MM.1S (cell line): ENCODE measurements around the gene MARCHF6.

Experiments used
- EZH2 ChIP-seq: fragments of 300-600 bp; sonication (generic); optimal IDR thresholded peaks from 2 replicates; pipeline ENCODE3; 2017; ENCODE audit warnings: low read depth, mild to moderate bottlenecking, antibody characterized with exemption, low read length, mixed read lengths
- EZH2phosphoT487 ChIP-seq: fragments of 300-600 bp; sonication (generic); IDR thresholded peaks from 2 replicates; pipeline ENCODE4 v1.6.1; 2018; ENCODE audit warnings: antibody characterized with exemption, low read length
- TF ChIP-seq, protein P1 (sequence below): fragments of 300-600 bp; sonication (generic); IDR thresholded peaks from 2 replicates; pipeline ENCODE4 v1.5.1; 2016; ENCODE audit warnings: antibody characterized with exemption, low read length, mixed read lengths

DNA sequence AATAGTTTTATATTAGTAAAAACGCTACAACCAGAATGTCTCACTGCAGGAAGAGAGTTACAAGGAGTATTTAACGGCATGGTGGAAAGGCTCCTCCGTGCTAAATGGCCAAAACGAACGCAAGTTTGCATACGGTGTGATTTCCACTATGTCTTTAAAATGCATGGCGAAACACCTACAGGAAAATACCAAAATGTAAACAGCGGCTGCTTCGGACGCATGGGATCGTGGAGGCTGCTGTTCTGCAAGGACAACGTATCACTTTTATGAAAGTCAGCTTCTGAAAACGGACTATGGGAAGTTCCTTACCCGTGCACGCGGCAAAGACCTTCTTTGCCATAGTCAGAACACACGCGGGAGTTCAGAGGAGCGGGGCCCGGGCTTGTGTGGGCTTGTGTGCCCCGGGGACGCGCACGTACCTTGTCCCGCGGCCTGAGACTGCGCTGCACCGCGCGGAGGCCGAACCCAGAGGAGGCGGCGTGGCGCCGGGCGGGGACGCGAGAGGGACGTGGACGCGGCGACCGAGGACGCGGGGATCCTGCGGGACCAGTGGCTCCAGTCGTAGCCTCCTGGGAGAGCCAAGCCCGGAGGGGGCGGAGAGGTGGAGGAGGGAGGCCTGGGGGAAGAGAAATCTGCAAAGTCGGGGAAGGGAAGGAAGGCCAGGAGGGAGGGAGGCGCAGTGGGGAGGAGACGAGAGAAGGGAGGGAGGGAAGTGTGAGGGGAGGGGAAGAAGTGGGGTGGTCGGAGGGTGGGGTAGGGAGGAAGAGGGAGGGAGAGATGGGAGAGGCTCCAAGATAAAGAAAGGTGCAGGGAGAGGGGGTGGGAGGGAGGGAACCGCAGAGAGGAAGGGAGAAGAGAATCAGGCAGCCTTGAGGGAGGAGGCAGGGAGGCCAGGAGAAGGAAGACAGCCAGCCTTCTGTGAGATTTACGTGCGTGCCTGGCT, 46.0 kb upstream of the MARCHF6 start, which contains the start of gene CMBL:
- TF ChIP-seq, protein P1, sequence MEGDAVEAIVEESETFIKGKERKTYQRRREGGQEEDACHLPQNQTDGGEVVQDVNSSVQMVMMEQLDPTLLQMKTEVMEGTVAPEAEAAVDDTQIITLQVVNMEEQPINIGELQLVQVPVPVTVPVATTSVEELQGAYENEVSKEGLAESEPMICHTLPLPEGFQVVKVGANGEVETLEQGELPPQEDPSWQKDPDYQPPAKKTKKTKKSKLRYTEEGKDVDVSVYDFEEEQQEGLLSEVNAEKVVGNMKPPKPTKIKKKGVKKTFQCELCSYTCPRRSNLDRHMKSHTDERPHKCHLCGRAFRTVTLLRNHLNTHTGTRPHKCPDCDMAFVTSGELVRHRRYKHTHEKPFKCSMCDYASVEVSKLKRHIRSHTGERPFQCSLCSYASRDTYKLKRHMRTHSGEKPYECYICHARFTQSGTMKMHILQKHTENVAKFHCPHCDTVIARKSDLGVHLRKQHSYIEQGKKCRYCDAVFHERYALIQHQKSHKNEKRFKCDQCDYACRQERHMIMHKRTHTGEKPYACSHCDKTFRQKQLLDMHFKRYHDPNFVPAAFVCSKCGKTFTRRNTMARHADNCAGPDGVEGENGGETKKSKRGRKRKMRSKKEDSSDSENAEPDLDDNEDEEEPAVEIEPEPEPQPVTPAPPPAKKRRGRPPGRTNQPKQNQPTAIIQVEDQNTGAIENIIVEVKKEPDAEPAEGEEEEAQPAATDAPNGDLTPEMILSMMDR: no peak
- TF ChIP-seq EZH2 (no peak), EZH2phosphoT487 (no peak)
